ENCODE results near the gene EPAS1. TPM values are rescaled to one million over a fixed set of nuclear protein-coding genes. Genes with fewer than 3 reads are reported as not detected.

EPAS1 gene
- total and polyA plus RNA-seq, 2 of the 8 experiments (the other 6 are each of a cell fraction or from before 2014, with no cell fraction given): 2.0 to 4.9 TPM

GRCh38 chr2:46382331-46383112 lies 85.3 kb downstream of the EPAS1 start (continued):
- TF ChIP-seq TEAD4 (IDR thresholded peaks at IDR 0.05; ENCODE audit: low read depth, low read length) (no peak), GTF2F1 (IDR thresholded peaks at IDR 0.05; ENCODE audit: borderline replicate concordance, low read depth, low read length) (no peak), TAF7 (optimal IDR thresholded peaks at IDR 0.05; ENCODE audit: borderline replicate concordance, low read depth, low read length) (no peak), SUZ12 (IDR thresholded peaks at IDR 0.05; ENCODE audit: low read length) (no peak), SP2 (IDR thresholded peaks at IDR 0.05; ENCODE audit: low read length) (no peak), EGR1 (IDR thresholded peaks at IDR 0.05; ENCODE audit: borderline replicate concordance, low read depth, low read length) (no peak), KDM1A (IDR thresholded peaks at IDR 0.05; ENCODE audit: borderline replicate concordance, low read length) (no peak), CTCF (IDR thresholded peaks at IDR 0.05; ENCODE audit: control extremely low read depth in 1 of 3, insufficient read depth in 1 of 3, low read depth in 1 of 3, low read length in 3 of 3) (no peak)
